Measurements from ENCODE around the gene RANBP9.

DNA sequence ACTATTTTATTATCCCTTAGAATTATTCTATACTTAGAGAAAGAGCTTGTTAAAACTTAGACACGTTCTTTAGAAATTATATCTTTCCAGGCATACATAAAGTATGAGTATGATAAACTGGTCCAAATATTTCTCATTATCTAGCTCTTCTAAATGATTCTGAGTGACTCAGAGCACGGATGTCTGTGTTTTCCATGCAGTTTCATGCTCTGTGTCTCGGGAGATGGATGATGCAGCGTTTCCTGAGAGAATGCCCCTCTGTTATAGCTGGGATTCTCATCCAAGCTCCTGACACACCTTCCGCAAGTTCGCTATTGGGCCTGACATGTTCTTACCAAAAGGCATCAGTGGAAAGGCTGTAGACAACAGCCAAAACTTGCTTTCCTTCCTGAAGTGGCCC, 117.9 kb downstream of the RANBP9 start:
- TF ChIP-seq, protein P1, sequence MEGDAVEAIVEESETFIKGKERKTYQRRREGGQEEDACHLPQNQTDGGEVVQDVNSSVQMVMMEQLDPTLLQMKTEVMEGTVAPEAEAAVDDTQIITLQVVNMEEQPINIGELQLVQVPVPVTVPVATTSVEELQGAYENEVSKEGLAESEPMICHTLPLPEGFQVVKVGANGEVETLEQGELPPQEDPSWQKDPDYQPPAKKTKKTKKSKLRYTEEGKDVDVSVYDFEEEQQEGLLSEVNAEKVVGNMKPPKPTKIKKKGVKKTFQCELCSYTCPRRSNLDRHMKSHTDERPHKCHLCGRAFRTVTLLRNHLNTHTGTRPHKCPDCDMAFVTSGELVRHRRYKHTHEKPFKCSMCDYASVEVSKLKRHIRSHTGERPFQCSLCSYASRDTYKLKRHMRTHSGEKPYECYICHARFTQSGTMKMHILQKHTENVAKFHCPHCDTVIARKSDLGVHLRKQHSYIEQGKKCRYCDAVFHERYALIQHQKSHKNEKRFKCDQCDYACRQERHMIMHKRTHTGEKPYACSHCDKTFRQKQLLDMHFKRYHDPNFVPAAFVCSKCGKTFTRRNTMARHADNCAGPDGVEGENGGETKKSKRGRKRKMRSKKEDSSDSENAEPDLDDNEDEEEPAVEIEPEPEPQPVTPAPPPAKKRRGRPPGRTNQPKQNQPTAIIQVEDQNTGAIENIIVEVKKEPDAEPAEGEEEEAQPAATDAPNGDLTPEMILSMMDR (IDR thresholded peaks at IDR 0.05; ENCODE audit: low read depth, low read length) = no peak
- TF ChIP-seq POLR2A (IDR thresholded peaks at IDR 0.05; ENCODE audit: extremely low read depth, insufficient read length) (no peak), MYC (IDR thresholded peaks at IDR 0.05; ENCODE audit: low read depth, low read length) (no peak)
- TF ChIP-seq, protein P2, sequence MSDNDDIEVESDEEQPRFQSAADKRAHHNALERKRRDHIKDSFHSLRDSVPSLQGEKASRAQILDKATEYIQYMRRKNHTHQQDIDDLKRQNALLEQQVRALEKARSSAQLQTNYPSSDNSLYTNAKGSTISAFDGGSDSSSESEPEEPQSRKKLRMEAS (IDR thresholded peaks at IDR 0.05; ENCODE audit: low read depth, low read length) = no peak
